HUES6 (cell line): ENCODE data around the gene REV3L.
"Not testable (repeated sequence)": the region's sequence is repeated elsewhere in the genome, so short reads cannot be mapped to it uniquely, and the experiment has no call there.

Source experiments
- H3K27ac ChIP-seq: 2 replicates; pipeline ENCODE4 v1.7.0; 2013; ENCODE audit warnings: low read depth, mild to moderate bottlenecking, low read length, inconsistent platforms
- H3K27me3 ChIP-seq: 2 replicates; pipeline ENCODE4 v1.6.1; 2013; ENCODE audit warnings: low read length; ENCODE audit not compliant: control insufficient read depth, insufficient read depth
- H3K36me3 ChIP-seq: 2 replicates; pipeline ENCODE4 v1.6.1; 2013; ENCODE audit warnings: low read length; ENCODE audit not compliant: control insufficient read depth, insufficient read depth
- H3K4me1 ChIP-seq: 2 replicates; pipeline ENCODE4 v1.6.1; 2013; ENCODE audit warnings: low read length; ENCODE audit not compliant: control insufficient read depth, insufficient read depth
- H3K4me3 ChIP-seq: 2 replicates; pipeline ENCODE4 v1.5.1; 2013; ENCODE audit warnings: low read depth, low read length
- H3K9ac ChIP-seq: one replicate; pipeline ENCODE4 v1.6.1; 2013; ENCODE audit warnings: mild to moderate bottlenecking, low read length
- H3K9me3 ChIP-seq: 2 replicates; pipeline ENCODE4 v1.6.1; 2013; ENCODE audit warnings: low read depth, low read length; ENCODE audit not compliant: control insufficient read depth, insufficient read depth

REV3L gene

DNA sequence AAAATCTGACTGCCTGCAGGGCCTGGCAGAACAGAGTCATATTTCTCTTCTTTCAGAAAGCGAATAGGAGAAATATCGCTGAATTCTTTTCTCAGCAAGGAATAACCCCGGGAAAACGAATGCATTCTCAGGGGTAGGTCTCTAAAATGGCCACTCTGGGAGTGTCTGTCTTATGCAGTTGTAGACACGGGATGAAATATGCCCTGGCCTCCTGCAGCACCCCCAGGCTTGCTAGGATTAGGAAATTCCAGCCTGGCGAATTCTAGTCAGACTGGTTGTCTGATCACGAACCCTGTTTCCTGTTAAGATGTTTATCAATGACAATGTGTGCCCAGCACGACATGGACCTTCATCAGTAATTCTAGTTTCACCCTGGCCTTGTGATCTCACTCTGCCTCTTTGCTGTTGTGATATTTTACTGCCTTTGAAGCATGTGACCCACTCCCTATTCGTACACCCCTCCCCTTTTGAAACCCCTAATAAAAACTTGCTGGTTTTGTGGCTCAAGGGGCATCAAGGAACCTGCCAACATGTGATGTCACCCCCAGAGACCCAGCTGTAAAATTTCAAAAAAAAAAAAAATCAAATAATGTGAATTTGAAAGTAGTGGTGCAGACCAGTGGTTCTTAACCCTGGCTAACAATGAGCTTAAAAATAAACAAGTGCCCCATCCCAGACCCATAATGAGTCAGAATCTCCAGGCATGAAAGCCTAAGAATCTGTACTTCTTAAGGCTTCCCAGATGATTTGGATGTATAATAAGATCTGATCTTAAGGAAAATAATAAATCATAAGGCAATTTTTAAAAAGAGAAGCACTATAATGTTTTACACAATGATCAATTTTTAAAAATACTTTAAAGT lies 181.8 kb downstream of the REV3L start:
- peaks cover 16% of the 10 kb centered on the region for H3K9me3 ChIP-seq
- H3K4me1 ChIP-seq, H3K9ac ChIP-seq, H3K27me3 ChIP-seq, H3K27ac ChIP-seq, H3K36me3 ChIP-seq, H3K4me3 ChIP-seq: not testable (repeated sequence)

DNA sequence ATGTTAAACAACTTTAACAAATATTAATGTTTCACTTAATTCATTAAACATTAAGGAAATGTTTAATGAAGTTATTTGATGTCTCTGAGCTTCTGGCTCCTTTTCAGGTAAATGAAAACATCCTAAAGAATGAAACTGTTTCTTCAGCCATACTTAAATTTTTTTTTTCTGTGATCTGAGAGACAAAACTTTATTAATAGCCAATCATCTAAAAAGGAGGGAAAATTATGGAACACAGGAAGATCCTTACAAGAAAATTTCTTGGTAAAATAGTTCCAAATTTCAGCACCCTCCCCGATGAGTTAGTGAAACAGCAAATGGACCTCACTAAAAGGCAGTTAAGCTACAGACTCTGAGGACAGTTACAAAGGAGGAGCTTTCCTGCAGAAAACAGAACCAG lies 185.2 kb downstream of the REV3L start:
- Histone ChIP-seq H3K4me3 (no peak overlapping the region), H3K4me1 (no peaks in the 10 kb centered on the region), H3K9ac (no peak overlapping the region)

DNA sequence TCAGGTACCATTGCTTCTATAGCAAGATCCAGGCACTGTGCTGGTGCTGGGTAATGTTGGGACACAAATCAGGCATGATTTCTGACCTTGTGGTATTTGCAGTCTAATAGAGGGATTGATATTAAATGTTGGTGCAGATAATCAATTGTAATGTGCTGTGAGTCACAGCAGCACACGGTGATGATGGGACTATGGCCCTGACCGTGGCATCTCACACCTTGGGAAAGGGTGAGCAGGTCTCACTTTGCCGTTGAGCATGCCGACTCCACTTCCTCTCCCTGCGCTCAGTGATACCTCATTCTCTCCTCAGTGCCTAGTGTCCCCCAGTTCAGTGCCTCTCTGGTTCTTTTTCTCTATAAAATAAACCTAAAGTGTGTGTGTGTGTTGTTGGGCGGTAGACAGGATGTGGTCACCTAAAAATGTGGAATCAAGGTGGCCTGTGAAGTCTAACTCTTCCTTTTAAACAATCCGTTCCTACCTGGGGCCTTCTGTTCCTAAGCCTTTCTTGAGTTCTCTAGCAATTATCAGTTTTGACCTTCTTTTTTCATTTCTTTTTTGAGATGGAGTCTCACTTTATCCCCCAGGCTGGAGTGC lies 188.5 kb downstream of the REV3L start:
- Histone ChIP-seq H3K4me3 (no peak overlapping the region), H3K9me3 (no peaks in the 10 kb centered on the region), H3K27me3 (no peaks in the 10 kb centered on the region), H3K27ac (no peak overlapping the region), H3K4me1 (peaks cover 7% of the 10 kb centered on the region; the same call in 1 of the 2 replicates), H3K9ac (no peak overlapping the region), H3K36me3 (peaks cover 6% of the 10 kb centered on the region)

More for the DNA sequence above, 185.2 kb downstream of the REV3L start:
- H3K27ac ChIP-seq: no peak overlapping the region
- no peaks in the 10 kb centered on the region for H3K27me3 ChIP-seq
- H3K9me3 ChIP-seq: peaks cover 16% of the 10 kb centered on the region
- H3K36me3 ChIP-seq: peaks cover 11% of the 10 kb centered on the region

DNA sequence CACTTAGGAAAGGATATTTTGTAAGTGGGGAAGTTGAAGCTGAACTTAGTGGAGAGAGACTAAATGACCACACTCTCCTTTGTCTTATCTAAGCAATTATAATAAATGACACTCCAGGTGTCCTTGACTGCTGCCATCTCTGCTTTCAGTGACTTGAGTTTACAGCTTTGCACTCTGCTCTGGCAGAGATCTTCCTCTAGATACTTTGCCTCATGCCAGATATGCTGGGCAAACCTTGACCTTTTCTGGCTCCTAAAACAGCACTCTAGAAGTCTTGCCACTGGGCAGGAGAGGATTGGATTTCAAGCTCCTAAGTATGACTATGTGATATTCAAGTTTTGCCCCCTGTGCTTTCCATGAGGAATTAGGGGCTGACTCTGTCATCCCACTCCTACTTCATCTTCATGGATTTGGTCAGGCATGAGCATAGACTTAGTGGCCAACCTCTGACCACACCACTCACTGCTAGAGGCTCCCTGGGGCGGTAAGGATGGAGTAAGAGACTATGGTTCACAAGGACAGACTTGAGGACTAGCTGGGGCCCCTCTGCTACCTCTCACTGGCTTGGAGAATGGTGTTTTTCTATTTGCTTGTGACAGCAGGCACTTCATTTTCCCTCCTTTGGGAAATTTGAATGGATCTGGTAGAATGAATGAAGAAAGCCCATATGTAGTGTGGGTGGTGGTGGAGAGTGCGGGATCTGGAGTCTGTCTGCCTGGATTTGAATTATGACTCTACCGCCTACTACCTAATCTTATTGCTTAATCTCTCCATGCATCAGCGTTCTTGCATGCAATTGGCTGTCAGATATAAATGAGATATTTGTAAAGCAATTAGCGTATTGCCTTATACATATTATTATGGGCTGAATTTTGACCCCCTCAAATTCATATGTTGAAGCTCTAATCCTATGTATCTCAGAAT lies 191.4 kb downstream of the REV3L start:
- no peak overlapping the region for H3K27ac ChIP-seq
- no peaks in the 10 kb centered on the region for H3K9me3 ChIP-seq
- peaks cover 4% of the 10 kb centered on the region for H3K36me3 ChIP-seq
- no peak overlapping the region for H3K9ac ChIP-seq
- H3K27me3 ChIP-seq: no peaks in the 10 kb centered on the region
- peaks cover 7% of the 10 kb centered on the region; the same call in 1 of the 2 replicates for H3K4me1 ChIP-seq
- no peak overlapping the region for H3K4me3 ChIP-seq

DNA sequence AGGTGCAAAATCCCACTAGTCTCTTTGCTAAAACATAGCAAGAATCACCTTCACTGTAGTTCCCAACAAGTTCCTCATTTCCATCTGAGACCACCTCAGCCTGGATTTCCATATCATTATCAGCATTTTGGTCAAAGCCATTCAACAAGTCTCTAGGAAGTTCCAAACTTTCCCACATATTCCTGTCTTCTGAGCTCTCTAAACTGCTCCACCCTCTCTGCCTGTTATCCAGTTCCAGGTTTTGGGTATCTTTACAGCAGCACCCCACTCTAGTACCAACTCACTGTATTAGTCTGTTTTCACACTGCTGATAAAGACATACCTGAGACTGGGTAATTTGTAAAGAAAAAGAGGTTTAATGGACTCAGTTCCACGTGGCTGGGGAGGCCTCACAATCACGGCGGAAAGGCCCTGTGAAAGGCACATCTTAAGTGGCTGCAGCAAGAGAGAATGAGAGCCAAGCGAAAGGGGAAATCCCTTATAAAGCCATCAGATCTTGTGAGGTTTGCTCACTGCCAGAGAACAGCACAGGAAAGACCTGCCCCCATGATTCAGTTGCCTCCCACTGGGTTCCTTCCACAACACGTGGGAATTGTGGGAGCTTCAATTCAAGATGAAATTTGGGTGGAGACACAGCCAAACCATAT lies 192.2 kb downstream of the REV3L start:
- H3K9me3 ChIP-seq, H3K4me3 ChIP-seq, H3K27me3 ChIP-seq, H3K36me3 ChIP-seq, H3K4me1 ChIP-seq, H3K9ac ChIP-seq, H3K27ac ChIP-seq: not testable (repeated sequence)

DNA sequence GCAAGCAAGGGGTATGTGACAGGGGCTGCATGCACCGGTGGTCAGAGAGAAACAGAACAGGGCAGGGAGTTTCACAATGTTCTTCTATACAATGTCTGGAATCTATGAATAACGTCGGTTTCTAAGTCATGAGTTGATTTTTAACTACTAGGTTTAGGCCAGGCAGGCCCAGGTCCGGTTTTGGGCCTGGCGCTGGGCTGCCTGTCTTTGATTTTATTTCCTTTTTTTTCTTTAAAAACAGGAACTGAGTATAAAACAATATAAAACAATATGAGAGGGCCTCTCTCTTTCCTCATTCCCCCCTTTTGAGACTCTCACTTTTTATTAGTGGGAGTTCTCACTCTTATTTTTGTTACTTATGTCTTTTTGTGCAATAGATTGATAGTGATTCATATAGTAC lies 198.7 kb downstream of the REV3L start:
- not testable (repeated sequence) for H3K4me3 ChIP-seq, H3K4me1 ChIP-seq, H3K27ac ChIP-seq, H3K9ac ChIP-seq, H3K27me3 ChIP-seq
- H3K9me3 ChIP-seq: peaks cover 19% of the 10 kb centered on the region
- peaks cover 25% of the 10 kb centered on the region for H3K36me3 ChIP-seq

DNA sequence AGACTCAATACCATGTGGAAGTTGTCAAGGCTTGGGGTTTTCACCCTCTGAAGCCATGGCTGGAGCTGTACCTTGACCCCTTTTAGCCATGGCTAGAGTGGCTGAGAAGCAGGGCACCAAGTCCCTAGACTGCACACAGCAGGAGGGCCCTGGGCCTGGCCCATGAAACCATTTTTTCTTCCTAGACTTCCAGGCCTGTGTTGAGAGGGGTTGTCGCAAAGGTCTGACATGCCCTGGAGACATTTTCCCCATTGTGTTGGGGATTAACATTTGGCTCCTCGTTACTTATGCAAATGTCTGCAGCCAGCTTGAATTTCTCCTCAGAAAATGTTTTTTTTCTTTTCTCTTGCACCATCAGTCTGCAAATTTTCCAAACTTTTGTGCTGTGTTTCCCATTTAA lies 199.3 kb downstream of the REV3L start:
- no peaks in the 10 kb centered on the region for H3K27me3 ChIP-seq
- H3K4me3 ChIP-seq: no peak overlapping the region
- peaks cover 19% of the 10 kb centered on the region for H3K9me3 ChIP-seq
- no peak overlapping the region for H3K9ac ChIP-seq
- H3K4me1 ChIP-seq: no peaks in the 10 kb centered on the region
- no peak overlapping the region for H3K27ac ChIP-seq
- H3K36me3 ChIP-seq: peaks cover 31% of the 10 kb centered on the region

DNA sequence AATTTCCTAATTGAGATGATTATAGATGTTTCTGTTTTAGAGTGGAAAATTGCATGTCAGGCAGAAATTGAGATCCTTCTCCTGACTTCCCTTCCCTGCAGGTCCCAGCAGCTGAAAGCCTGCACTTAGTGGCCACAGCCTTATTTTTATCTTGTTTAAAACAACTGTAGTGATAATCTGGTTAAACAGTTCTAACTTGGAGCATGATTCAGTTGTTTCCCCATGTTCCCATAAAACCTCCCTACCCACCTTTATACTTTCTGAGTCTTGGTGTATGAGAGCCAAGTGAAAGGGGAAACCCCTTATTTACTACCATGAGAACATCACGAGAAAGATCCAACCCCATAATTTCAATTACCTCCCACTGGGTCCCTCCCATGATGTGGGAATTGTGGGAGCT lies 200.5 kb downstream of the REV3L start:
- H3K9me3 ChIP-seq: peaks cover 22% of the 10 kb centered on the region
- H3K4me1 ChIP-seq: no peaks in the 10 kb centered on the region
- H3K27me3 ChIP-seq: no peaks in the 10 kb centered on the region
- no peak overlapping the region for H3K27ac ChIP-seq
- H3K36me3 ChIP-seq: peaks cover 43% of the 10 kb centered on the region
- H3K4me3 ChIP-seq: no peak overlapping the region
- no peak overlapping the region for H3K9ac ChIP-seq

DNA sequence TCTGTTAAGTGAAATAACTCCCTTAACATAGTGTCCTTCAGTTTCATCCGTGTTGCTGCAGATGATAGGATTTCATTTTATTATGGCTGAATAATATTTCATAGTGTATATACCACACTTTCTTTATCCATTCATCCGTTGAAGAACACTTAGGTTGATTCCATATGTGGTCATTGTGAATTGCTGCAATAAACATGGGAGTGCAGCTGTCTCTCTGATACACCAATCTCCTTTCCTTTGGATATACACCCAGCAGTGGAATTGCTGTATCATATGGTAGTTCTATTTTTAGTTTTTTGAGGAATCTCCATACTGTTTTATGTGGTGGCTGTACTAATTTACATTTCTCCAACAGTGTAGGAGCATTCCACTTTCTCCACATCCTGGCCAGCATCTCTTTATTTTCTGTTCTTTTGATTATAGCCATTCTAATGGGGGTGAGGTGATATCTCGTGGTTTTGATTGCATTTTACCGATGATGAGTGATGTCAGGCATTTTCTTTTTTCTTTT lies 202.5 kb downstream of the REV3L start:
- Histone ChIP-seq H3K27me3 (no peaks in the 10 kb centered on the region), H3K4me1 (no peaks in the 10 kb centered on the region), H3K9me3 (peaks cover 24% of the 10 kb centered on the region), H3K36me3 (peaks cover 62% of the 10 kb centered on the region), H3K9ac (no peak overlapping the region), H3K4me3 (no peak overlapping the region), H3K27ac (no peak overlapping the region)

DNA sequence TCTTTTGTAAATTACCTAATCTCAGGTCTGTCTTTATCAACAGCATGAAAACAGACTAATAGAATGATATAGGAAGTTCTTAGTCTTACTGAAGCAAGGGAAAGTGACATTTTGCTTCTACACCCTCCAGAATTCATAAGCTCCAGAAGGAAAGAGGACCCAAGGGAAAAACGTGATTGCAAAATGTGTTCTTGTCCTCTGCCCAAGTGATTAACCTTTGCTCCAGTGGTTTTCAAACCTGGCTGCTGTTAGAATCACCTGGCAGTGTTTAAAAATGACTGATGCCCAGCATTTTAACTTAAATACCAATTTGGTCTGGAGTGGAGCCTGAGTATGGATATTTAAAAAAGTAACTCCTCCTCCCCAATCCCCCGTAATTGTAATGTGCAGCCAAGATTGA lies 204.3 kb downstream of the REV3L start:
- peaks cover 70% of the 10 kb centered on the region for H3K36me3 ChIP-seq
- H3K9ac ChIP-seq: no peak overlapping the region
- H3K27ac ChIP-seq: no peak overlapping the region
- no peak overlapping the region for H3K4me3 ChIP-seq
- H3K27me3 ChIP-seq: no peaks in the 10 kb centered on the region
- H3K9me3 ChIP-seq: peaks cover 26% of the 10 kb centered on the region
- no peaks in the 10 kb centered on the region for H3K4me1 ChIP-seq
